Erythroblast (primary cell): ENCODE results near the gene SBNO2.

Experiments
- GATA1 ChIP-seq: IDR thresholded peaks from 2 replicates; pipeline ENCODE4 v1.6.1; 2011; ENCODE audit warnings: low read depth, mild to moderate bottlenecking, control low read depth, low read length, moderate library complexity
- POLR2A ChIP-seq: IDR thresholded peaks from 2 replicates; pipeline ENCODE4 v1.6.1; 2011; ENCODE audit warnings: mild to moderate bottlenecking, low read length

- TF ChIP-seq POLR2A (no peak), GATA1 (no peak)
Measured at GRCh38 chr19:1119475-1120217, 54.4 kb downstream of the SBNO2 start.
